ENCODE results near the gene ZFYVE19.

- no peak for TF ChIP-seq STAT5B (CRISPR knock-in tag; IDR thresholded peaks at IDR 0.05)
- no peak for TF ChIP-seq CREM (IDR thresholded peaks at IDR 0.05)
- TF ChIP-seq CREM (CRISPR knock-in tag; IDR thresholded peaks at IDR 0.05): no peak
- TF ChIP-seq SMARCC2 (IDR thresholded peaks at IDR 0.05): no peak
- no peak for TF ChIP-seq CTCF (CRISPR knock-in tag; IDR thresholded peaks at IDR 0.05)
- TF ChIP-seq TAF15 (IDR thresholded peaks at IDR 0.05; ENCODE audit: low read depth, low read length, poor library complexity, severe bottlenecking): no peak
These were observed 6.0 kb downstream of the ZFYVE19 start for GRCh38 chr15:40812721-40813425.

Measured in HepG2 (cell line).